SH-SY5Y (cell line): ENCODE data around the gene MGAT4A.

ENCODE experiments used
- GATA2 ChIP-seq: IDR thresholded peaks from 2 replicates; pipeline ENCODE4 v1.6.1; 2011; ENCODE audit warnings: mild to moderate bottlenecking, low read depth, low read length
- GATA3 ChIP-seq: IDR thresholded peaks from 2 replicates; pipeline ENCODE4 v1.6.1; 2011; ENCODE audit warnings: low read depth, mild to moderate bottlenecking, low read length, moderate library complexity

MGAT4A gene

GRCh38 chr2:98580656-98581284 is 150.2 kb downstream of the MGAT4A start:
- TF ChIP-seq GATA3 (no peak), GATA2 (no peak)

- no peak for TF ChIP-seq GATA2
- no peak for TF ChIP-seq GATA3
Measured at GRCh38 chr2:98579926-98580325, 151.0 kb downstream of the MGAT4A start.

GRCh38 chr2:98578231-98578630 is 152.7 kb downstream of the MGAT4A start:
- TF ChIP-seq GATA2 (no peak), GATA3 (no peak)

GRCh38 chr2:98577313-98577712 is 153.6 kb downstream of the MGAT4A start:
- no peak for TF ChIP-seq GATA2
- no peak for TF ChIP-seq GATA3

GRCh38 chr2:98576666-98577312 is 154.1 kb downstream of the MGAT4A start:
- TF ChIP-seq GATA2 (no peak), GATA3 (no peak)

- TF ChIP-seq GATA3 = no peak
- TF ChIP-seq GATA2 = no peak
Measured at GRCh38 chr2:98573426-98573825, 157.5 kb downstream of the MGAT4A start.

GRCh38 chr2:98572676-98573075 is 158.3 kb downstream of the MGAT4A start:
- TF ChIP-seq GATA2 = no peak
- no peak for TF ChIP-seq GATA3

- no peak for TF ChIP-seq GATA2
- TF ChIP-seq GATA3 = no peak
Measured at GRCh38 chr2:98572211-98572610, 158.7 kb downstream of the MGAT4A start.

- TF ChIP-seq GATA2 (no peak), GATA3 (no peak)
Measured at GRCh38 chr2:98571796-98572195, 159.1 kb downstream of the MGAT4A start.

GRCh38 chr2:98571121-98571701 is 159.7 kb downstream of the MGAT4A start:
- TF ChIP-seq GATA3 (no peak), GATA2 (no peak)

- TF ChIP-seq GATA3 (no peak), GATA2 (no peak)
Measured at GRCh38 chr2:98570356-98570755, 160.6 kb downstream of the MGAT4A start.

GRCh38 chr2:98569915-98570314 is 161.0 kb downstream of the MGAT4A start:
- TF ChIP-seq GATA3 (no peak), GATA2 (no peak)

GRCh38 chr2:98569197-98569793 is 161.6 kb downstream of the MGAT4A start:
- TF ChIP-seq GATA2 (no peak), GATA3 (no peak)
